Right lobe of liver (tissue), 4 donors: ENCODE data around the gene WASF1.

Source experiments
- CTCF ChIP-seq, 4 donors: fragments of 200-600 bp in 3 of 4; fragments of 450-650 bp in 1 of 4; IDR thresholded peaks; one replicate each; pipeline versions ENCODE4 v1.5.1 to v1.8.0; 2016 to 2022; ENCODE audit warnings: antibody characterized with exemption in 4 of 4, mild to moderate bottlenecking in 2 of 4
- POLR2A ChIP-seq: fragments of 450-650 bp; IDR thresholded peaks from one replicate; pipeline ENCODE4 v1.6.1; 2017; ENCODE audit warnings: antibody characterized with exemption, mild to moderate bottlenecking
- donor health status: DM: no; HTN: no; CAD: no.
- donor health status: DM: no; HTN: no; CAD: no.
- donor health status: DM: no; HTN: yes; CAD: no.

- TF ChIP-seq CTCF (IDR thresholded peaks at IDR 0.05) (no peak), POLR2A (no peak)
Measured at GRCh38 chr6:110067837-110068591, 111.5 kb downstream of the WASF1 start.
